Stimulated activated CD8-positive, alpha-beta memory T cell treated with anti-CD3 and anti-CD28 coated beads, Interleukin-15, amount 100 ng/mL, for 4 hours (primary cell): ENCODE results near the gene SPAG17.

Source experiments
- DNase-seq, 2 donors: peaks; one replicate each; pipeline ENCODE4 v3.0.0-alpha.2; 2020; ENCODE audit warnings: low read depth in 2 of 2

Gene SPAG17

GRCh38 chr1:118075116-118075515 lies 109.9 kb downstream of the SPAG17 start:
- DNase-seq: no peak

DNA sequence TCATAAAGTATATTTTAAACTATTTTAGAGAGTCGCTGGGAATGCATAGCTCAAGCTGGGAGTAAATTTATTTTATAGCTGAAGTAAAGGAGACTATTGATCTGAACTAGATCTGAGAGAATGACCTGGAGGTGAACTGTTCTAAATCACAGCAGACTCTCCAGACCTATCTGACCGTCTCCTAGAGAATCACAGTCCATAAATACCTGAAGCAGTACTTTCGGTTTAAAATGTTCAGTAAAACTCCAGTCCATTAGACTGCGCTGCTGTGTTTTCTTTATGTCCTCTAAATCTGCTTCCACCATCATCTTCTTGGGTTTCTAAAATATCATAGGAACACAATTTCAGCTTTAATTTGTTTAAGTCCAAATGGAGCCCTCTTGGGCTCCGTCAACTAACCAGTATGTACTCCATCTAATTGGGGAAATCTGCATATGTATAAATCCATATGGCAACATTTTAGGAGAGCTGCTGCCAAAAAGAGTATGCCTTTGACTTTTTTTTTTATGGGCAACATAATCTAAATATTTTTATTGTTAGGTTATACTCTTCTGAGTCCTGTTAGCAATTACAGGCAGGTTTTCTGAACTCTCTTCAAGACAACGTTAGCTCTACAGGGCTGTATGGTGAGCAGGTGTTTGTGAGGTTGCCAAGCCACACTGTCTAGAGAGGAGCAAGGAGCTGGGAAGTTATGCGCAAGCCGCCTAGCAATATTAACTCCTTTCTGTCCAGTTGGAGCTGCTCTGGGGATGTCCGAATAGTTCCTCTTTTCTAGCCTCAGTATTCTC lies 111.2 kb downstream of the SPAG17 start:
- no peak for DNase-seq

GRCh38 chr1:118049981-118050380 lies 135.0 kb downstream of the SPAG17 start:
- DNase-seq: no peak

GRCh38 chr1:118047650-118048224 lies 137.3 kb downstream of the SPAG17 start:
- no peak for DNase-seq

- DNase-seq: no peak
These were observed 137.9 kb downstream of the SPAG17 start for GRCh38 chr1:118047006-118047649.

DNA sequence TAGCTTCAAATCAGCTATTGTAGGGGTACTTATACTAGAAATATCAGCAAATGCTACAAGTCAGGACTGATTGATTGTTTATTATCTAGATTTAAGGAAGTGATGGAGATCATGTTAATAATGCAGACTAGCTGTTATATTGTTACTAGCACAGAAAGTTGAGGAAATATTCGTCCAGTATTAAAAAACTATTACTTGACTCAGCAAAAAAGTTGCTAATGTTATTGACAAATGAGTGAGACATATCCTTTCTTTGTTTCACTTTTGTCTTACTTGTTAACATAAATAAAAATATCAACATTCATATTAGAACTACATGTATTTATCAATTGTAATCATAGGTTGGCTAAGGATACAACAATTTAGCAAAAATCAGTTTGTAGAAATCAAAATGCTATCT lies 141.4 kb downstream of the SPAG17 start:
- no peak for DNase-seq

- DNase-seq: no peak
These were observed 142.5 kb downstream of the SPAG17 start for GRCh38 chr1:118042501-118042900.

GRCh38 chr1:118039170-118039569 lies 145.9 kb downstream of the SPAG17 start:
- no peak for DNase-seq

DNA sequence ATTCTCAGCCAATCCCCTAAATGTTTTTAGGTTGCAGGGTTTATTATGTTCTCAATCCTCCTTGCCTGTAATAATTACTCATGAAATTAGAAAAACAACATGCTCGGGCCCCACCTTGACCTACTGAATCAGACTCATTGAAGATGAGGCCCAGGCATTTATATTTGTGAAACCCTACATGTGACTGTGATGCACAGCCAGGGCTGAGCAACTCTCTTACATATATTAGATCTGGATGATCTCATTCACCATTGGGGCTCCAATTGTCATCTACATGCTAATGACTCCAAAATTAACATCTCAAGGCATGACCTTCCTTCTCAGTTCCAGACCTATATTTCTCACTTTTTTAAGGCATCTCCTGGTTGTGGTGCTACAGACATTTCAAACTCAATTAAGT lies 152.1 kb downstream of the SPAG17 start:
- DNase-seq: no peak

DNA sequence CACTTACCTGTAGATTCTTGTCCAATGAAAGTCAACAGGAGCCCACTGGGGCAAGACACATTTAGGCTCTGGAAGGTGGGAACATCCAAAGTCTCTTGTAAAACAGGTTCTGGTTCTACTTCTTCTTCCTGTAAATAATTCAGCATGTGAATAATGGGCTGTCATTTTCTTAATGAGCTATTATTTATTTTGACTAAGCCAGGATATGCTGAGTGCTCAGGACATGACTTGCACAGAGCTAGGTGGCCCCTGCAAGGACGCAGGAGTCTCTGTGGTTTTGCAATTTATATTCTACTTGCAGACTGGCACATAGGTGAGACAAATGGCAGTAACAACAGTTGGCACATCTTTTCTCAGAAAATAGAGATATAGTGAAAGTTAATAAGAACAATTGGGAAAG lies 156.8 kb downstream of the SPAG17 start:
- DNase-seq: no peak

GRCh38 chr1:118023199-118023598 lies 161.8 kb downstream of the SPAG17 start:
- DNase-seq: no peak

DNA sequence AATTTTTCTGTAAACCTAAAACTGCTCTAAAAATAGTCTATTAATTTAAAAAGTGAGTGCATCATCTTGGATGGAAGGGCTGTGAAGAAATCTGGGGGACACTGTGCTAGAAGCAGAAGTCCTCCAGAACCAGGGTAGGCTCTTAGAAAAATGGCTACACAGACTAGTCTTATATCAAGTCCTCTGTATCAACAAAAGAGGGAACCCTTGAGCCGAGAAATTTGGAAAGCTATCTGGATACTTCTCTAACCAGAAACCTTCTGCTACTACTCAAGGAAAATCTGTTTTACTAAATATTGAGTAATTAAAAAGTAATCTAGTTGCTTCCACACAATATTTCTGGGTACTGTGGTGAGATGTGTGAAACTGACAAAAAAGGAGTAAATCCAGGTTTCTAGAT lies 163.4 kb downstream of the SPAG17 start:
- no peak for DNase-seq

GRCh38 chr1:118018060-118018459 lies 167.0 kb downstream of the SPAG17 start:
- DNase-seq: no peak

DNA sequence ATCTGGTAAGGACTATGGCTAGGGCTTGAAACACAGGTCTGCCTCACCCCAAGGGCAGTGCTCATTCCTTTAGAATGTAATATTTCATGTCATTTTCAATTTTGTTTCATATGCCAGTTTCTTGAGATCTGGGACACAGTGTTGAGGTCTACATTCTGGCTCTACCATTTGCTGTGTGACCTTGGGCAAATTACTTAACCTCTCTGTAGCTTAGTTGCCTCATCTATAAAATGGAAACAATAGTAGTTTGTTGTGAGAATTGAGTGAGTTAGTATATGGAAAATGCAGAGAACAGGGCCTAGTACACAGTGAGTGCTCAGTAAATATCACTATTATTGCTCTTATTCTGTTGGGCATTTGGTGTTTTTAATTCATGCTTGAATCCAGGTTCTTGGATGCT lies 171.1 kb downstream of the SPAG17 start:
- DNase-seq: no peak

DNA sequence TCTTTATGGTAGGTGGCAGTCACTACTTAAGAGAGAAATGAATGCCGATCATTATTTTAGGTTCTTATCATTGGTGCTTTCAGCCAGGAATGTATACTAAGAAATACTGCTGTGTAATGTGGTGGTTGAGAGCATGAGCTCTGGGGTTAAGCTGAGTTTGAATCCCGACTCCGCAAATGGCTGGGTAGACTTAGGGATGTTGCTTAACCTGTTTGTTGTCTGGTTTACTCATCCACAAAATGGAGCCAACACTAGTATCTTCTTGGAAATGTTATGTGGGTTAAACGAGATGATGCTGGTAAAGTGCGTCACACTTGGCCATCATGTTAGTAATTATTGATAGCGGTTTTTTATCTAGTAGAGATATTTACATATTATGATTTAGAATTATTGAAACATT lies 171.7 kb downstream of the SPAG17 start:
- DNase-seq: no peak

DNA sequence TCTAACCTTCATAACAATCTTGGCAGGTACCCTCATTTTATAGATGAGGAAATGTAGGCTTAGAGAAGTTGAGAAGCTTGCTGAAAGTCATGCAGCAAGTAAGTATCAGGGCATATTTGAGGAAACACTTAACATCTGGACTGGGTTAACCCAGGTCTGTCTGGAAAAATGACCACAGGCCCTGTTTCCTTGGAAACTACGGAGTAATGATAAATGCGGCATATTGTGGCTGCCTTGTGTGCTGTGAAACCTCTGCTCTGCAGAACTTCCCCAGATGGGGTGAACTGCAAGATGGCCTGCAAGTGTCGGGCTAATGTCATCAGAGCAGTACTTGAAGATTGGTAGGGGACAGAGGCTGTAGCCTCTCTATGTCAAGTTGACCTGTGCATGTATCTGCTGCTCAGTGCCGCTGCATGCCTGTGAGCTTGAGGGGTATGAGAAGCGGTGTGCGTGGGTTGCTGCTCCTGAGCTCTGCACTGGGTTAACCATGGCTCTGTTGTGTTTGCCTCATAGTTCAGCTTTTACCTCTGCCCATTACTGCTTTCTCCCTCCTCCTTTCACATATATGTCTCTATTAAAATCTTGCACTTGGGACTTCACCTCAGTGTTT lies 172.4 kb downstream of the SPAG17 start:
- DNase-seq: no peak

- DNase-seq: no peak
These were observed 177.0 kb downstream of the SPAG17 start for GRCh38 chr1:118008011-118008410.

DNA sequence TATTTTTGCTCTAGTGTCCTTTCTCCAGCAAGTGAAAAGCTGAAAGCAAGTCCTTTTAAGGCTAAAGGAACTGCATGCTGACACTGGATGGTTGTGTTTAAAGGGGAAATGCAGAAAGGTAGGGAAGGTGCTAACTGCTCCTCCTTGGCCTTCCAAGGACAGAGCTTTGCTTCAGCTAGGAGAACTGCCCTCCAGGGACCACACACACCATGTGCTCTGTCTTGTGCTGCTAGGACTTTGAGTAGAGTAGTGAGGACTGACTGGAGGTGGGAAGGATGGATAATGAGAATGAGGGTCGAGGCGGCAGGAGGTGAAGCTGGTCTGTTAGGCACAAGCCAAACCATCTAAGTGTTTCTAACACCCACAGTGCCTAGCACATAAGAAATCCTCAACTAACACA lies 177.6 kb downstream of the SPAG17 start:
- no peak for DNase-seq

DNA sequence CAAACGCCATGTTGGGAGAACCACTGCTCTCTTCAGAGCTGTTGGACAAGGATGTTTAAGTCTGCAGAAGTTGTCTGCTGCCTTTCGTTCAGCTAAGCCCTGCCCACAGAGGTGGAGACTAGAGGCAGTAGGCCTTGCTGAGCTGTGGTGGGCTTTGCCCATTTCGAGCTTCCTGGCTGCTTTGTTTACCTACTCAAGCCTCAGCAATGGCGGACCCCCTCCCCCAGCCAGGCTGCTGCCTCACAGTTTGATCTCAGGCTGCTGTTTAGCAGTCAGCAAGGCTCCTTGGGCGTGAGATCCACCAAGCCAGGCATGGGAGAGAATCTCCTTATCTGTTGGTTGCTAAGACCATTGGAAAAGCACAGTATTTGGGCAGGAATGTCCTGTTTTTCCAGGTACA lies 180.7 kb downstream of the SPAG17 start:
- DNase-seq: no peak

- no peak for DNase-seq
These were observed 199.1 kb downstream of the SPAG17 start for GRCh38 chr1:117985973-117986372.

DNA sequence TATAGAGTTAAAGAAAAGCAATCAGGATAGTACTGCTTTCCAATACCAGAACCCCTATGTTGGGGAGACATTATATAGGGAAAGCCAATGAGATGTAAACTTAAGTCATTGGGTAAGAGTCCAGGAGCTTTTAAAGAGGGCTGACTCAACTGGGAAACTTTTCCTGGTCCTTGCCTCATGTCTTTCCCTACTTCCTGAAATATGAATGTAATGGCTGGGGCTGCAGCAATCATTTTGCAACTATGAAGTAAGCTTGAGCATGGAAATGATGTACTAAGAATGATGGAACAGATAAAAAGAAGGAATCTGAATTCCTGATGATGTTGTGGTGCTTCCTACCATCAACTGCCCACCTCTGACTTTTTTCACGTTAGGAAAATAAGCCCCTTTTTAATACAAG lies 199.8 kb downstream of the SPAG17 start:
- no peak for DNase-seq

DNA sequence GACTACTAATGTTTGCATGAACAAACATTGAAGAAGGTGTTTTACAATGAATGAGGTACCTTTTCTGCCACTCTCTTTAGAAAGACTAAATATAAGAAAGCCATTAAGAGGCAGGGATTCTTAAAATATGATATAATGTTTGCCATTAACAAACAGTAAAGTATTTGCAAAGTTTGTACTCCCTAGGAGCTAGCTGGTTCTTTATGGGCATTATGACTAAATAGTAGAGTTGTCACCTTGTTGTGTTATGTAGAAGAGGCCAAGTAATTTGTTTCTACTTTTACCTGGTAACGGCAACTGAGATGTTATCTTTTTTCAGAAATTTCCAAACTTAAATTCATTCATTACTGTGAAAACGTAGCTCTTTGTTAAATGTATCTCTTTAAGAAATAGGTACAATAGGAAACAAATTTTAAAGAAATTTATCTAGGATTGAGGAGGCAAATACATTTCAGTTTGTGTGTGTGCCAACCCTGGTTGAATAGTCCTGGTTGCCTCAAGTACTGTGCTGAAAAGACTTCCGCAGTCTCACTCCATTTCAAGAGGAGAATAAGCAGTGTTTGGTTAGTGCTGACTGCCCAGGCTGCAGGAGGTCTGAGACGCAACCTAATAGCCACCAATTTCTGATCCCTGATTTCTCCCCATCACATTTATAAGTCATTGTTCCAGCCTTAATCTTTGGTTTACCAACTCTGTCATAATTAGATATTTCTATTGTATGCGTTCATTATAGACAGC lies 203.4 kb downstream of the SPAG17 start:
- no peak for DNase-seq
